ENCODE measurements around the gene IFT25. TPM values are rescaled to one million over a fixed set of nuclear protein-coding genes. Genes with fewer than 3 reads are reported as not detected.
A peak's percentile ranks its signal among the peaks of the same experiment; 100 is the strongest.
"Not testable (repeated sequence)": the region's sequence is repeated elsewhere in the genome, so short reads cannot be mapped to it uniquely, and the experiment has no call there.

IFT25 gene
- total RNA-seq, 1 donor from 2014 or later = 27.7 TPM

DNA sequence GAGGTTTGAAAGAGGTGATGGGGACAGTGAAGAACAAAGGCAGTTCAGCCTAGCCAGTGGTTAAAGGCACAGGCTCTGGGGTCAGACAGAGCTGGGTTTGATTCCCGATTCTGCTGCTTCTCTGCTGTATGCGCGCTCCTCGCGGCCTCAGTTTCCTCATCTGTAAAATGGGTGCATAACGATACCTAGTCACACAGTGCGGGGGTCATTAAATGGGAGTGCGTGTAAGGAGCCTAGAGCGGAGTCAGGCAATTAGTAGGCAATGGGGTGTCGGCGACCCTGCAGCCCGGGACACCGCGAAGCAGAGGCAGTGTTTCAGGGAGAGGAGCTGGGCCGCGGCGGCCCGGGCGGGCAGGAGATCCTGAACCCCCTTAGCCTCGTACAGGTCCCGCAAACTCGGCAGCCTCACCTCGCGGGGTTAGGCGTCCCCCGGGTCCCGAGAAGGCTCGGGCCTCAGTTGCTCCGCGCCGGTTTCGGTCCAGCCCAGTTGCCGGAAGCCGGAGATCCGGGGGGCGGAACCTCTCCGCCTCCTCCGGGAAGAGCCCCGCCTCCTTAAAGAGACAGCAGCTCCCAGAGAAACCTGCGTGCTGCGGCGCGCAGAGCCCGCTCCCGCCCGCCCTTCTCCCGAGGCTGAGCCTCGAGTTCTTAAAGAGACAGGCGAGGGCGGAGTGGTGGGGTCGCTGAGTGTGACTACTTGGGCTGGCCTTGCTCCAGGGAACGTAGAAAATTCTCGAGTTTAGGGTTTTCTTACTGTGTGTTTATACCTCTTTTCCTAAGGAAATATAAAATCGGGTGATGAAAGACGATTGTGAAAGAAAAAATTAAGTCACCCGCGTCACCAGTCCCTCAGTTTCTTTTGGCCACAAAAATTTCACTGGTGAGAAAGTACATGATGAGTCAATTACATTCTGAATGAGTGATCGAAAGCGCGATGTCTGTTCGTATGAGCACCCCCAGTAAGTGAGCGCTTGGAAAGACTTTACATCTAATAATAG lies 55.9 kb downstream of the IFT25 start, which contains the start of gene YIPF1:
Gene YIPF1, minus strand, starts transcription at position 494 of the 995 bp plus-strand sequence. CDS start 860 bp downstream, outside the sequence.
- peak within 1 kb of the TSS; percentile 78 for H3K27ac Mint-ChIP-seq (ENCODE audit: unreplicated experiment)
- peaks cover 8% of the 10 kb centered on the region for H3K4me1 Mint-ChIP-seq (ENCODE audit: unreplicated experiment)
- H3K4me3 Mint-ChIP-seq (ENCODE audit: unreplicated experiment) = peak within 1 kb of the TSS; percentile 92
- H3K36me3 Mint-ChIP-seq (ENCODE audit: low read depth, unreplicated experiment) = no peaks in the 10 kb centered on the region
- no peaks in the 10 kb centered on the region for H3K27me3 Mint-ChIP-seq (ENCODE audit: unreplicated experiment)
- TF ChIP-seq, protein P1, sequence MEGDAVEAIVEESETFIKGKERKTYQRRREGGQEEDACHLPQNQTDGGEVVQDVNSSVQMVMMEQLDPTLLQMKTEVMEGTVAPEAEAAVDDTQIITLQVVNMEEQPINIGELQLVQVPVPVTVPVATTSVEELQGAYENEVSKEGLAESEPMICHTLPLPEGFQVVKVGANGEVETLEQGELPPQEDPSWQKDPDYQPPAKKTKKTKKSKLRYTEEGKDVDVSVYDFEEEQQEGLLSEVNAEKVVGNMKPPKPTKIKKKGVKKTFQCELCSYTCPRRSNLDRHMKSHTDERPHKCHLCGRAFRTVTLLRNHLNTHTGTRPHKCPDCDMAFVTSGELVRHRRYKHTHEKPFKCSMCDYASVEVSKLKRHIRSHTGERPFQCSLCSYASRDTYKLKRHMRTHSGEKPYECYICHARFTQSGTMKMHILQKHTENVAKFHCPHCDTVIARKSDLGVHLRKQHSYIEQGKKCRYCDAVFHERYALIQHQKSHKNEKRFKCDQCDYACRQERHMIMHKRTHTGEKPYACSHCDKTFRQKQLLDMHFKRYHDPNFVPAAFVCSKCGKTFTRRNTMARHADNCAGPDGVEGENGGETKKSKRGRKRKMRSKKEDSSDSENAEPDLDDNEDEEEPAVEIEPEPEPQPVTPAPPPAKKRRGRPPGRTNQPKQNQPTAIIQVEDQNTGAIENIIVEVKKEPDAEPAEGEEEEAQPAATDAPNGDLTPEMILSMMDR (IDR thresholded peaks at IDR 0.05; ENCODE audit: unreplicated experiment) = no peak
- no peaks in the 10 kb centered on the region for H3K9me3 Mint-ChIP-seq (ENCODE audit: unreplicated experiment)
- peak; percentile 81 for DNase-seq (ENCODE audit: low spot score)

DNA sequence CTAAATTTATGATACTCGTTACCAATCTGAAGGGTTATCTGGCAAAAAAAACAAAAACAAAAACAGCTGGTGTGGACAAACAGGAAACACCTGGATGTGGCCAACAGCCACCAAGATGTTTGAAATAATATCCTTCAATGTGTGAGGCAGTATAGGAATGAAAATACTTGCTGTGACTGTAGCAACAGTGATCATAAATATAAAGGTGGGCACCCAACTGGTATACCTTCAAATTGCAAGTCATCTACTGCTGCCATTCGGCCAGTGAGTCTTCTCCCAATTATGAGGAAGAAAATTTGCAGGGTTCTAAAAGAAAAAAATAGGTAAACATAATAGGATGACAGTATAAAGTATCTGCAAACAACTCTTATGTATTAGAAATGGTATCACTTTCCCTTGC lies 56.8 kb downstream of the IFT25 start:
- TF ChIP-seq, protein P1 (IDR thresholded peaks at IDR 0.05; ENCODE audit: unreplicated experiment) = no peak
- peaks cover 8% of the 10 kb centered on the region for H3K4me1 Mint-ChIP-seq (ENCODE audit: unreplicated experiment)
- DNase-seq (ENCODE audit: low spot score) = no peak
- H3K27ac Mint-ChIP-seq (ENCODE audit: unreplicated experiment) = no peak overlapping the region
- H3K9me3 Mint-ChIP-seq (ENCODE audit: unreplicated experiment) = no peaks in the 10 kb centered on the region
- no peaks in the 10 kb centered on the region for H3K27me3 Mint-ChIP-seq (ENCODE audit: unreplicated experiment)
- peak overlapping the region; percentile 92 for H3K4me3 Mint-ChIP-seq (ENCODE audit: unreplicated experiment)
- no peaks in the 10 kb centered on the region for H3K36me3 Mint-ChIP-seq (ENCODE audit: low read depth, unreplicated experiment)

DNA sequence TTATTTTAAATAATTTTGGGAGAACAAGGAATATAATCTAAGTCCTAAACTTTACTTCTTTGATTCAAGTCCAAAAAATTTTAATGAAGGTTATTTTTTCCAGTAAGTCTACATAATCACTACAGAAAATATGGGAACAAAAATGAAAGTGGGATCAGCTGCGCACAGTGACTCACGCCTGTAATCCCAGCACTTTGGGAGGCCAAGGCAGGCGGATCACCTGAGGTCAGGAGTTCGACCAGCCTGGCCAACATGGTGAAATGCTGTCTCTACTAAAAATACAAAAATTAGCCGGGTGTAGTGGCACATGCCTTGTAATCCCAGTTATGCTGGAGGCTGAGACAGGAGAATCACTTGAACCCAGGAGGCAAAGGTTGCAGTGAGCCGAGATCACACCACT lies 61.9 kb downstream of the IFT25 start:
- not testable (repeated sequence) for H3K9me3 Mint-ChIP-seq (ENCODE audit: unreplicated experiment)

DNA sequence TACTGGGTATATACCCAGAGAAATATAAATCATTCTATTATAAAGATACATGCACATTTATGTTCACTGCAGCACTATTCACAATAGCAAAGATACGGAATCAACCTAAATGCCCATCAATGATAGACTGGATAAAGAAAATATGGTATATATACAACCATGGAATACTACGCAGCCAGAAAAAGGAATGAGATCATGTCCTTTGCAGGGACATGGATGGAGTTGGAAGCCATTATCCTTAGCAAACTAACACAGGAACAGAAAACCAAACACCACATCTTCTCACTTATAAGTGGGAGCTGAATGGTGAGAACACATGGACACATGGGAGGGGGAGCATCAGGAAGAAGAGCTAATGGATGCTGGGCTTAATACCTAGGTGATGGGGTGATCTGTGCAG lies 63.6 kb downstream of the IFT25 start:
- not testable (repeated sequence) for H3K36me3 Mint-ChIP-seq (ENCODE audit: low read depth, unreplicated experiment); DNase-seq (ENCODE audit: low spot score); H3K4me3 Mint-ChIP-seq (ENCODE audit: unreplicated experiment); H3K27me3 Mint-ChIP-seq (ENCODE audit: unreplicated experiment); H3K9me3 Mint-ChIP-seq (ENCODE audit: unreplicated experiment); H3K27ac Mint-ChIP-seq (ENCODE audit: unreplicated experiment); H3K4me1 Mint-ChIP-seq (ENCODE audit: unreplicated experiment)

More for the DNA sequence above, 61.9 kb downstream of the IFT25 start:
- H3K27ac Mint-ChIP-seq (ENCODE audit: unreplicated experiment); DNase-seq (ENCODE audit: low spot score); H3K4me1 Mint-ChIP-seq (ENCODE audit: unreplicated experiment); H3K27me3 Mint-ChIP-seq (ENCODE audit: unreplicated experiment); H3K36me3 Mint-ChIP-seq (ENCODE audit: low read depth, unreplicated experiment); H3K4me3 Mint-ChIP-seq (ENCODE audit: unreplicated experiment): not testable (repeated sequence)

DNA sequence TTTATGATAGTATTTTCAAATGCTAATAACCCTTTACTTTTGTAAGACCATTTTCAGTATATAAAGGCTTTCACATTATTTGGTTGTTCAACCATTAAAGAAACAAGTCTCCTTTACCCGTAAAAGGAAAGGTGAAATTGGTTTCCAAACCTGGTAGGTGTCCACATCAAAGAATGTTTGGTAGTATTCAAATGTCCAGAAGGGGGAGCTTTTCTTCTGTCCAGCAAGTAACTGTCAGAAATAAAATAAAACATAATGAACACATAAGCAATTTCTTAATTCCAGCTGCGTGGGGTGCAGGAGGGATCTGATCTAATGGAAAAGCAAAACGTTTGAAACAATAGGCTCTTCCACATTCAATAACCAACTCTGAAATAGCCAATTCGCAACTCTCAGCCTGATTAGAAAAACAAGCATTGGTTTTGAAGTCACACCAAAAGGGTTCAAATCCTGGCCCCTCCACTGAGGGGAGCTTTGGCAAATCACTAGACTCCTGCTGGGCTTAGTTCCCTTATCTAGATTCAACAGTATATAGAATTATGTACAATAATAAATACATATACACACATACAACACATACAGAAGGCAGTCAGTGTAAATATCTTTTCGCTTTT lies 66.9 kb downstream of the IFT25 start:
- Mint-ChIP-seq H3K4me1 (ENCODE audit: unreplicated experiment) (no peaks in the 10 kb centered on the region), H3K4me3 (ENCODE audit: unreplicated experiment) (no peak overlapping the region), H3K27ac (ENCODE audit: unreplicated experiment) (no peak overlapping the region), H3K9me3 (ENCODE audit: unreplicated experiment) (no peaks in the 10 kb centered on the region), H3K27me3 (ENCODE audit: unreplicated experiment) (no peaks in the 10 kb centered on the region), H3K36me3 (ENCODE audit: low read depth, unreplicated experiment) (peaks cover 9% of the 10 kb centered on the region)
- no peak for DNase-seq (ENCODE audit: low spot score)
- TF ChIP-seq, protein P1 (IDR thresholded peaks at IDR 0.05; ENCODE audit: unreplicated experiment) = peak; percentile 63

DNA sequence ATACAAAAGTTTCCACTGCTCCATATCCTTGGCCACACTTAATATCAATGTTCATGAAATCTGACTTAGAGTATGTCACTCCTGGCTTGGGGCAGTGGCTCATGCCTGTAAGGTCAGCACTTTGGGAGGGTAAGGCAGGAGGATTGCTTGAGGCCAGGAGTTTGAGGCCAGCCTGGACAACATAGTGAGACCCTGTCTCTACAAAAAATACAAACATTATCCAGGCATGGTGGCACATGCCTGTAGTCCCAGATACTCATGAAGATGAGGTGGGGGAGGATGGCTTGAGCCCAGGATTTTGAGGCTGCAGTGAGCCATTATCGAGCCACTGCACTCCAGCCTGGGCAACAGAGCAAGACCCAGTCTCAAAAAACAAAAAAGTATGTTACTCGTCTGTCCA lies 70.3 kb downstream of the IFT25 start:
- H3K4me1 Mint-ChIP-seq (ENCODE audit: unreplicated experiment); H3K9me3 Mint-ChIP-seq (ENCODE audit: unreplicated experiment); DNase-seq (ENCODE audit: low spot score); H3K4me3 Mint-ChIP-seq (ENCODE audit: unreplicated experiment); H3K27me3 Mint-ChIP-seq (ENCODE audit: unreplicated experiment); H3K36me3 Mint-ChIP-seq (ENCODE audit: low read depth, unreplicated experiment); H3K27ac Mint-ChIP-seq (ENCODE audit: unreplicated experiment): not testable (repeated sequence)
